Thoracic aorta (tissue), 2 donors: ENCODE results near the gene COQ7. TPM values are rescaled to one million over a fixed set of nuclear protein-coding genes. Genes with fewer than 3 reads are reported as not detected.

Experiments
- ATAC-seq: fragments of 150-250 bp; one replicate; pipeline ENCODE4 v1.8.0; 2017; ENCODE audit warnings: low read depth; ENCODE audit not compliant: insufficient number of reproducible peaks, low FRiP score
- DNase-seq: peaks from one replicate; pipeline ENCODE4 v3.0.0-alpha.2; 2020; ENCODE audit warnings: low spot score
- H3K27ac ChIP-seq, 2 donors: fragments of 200-600 bp; sonication (generic); 1 replicate in 1 of 2; 2 replicates in 1 of 2; pipeline ENCODE4 v1.5.1; 2016; ENCODE audit warnings: mild to moderate bottlenecking in 2 of 2, moderate library complexity in 2 of 2
- H3K27me3 ChIP-seq: fragments of 200-600 bp; sonication (generic); replicated peaks from 2 replicates; pipeline ENCODE4 v1.6.0; 2016; ENCODE audit warnings: mild to moderate bottlenecking; ENCODE audit not compliant: insufficient read depth
- H3K36me3 ChIP-seq: fragments of 200-600 bp; sonication (generic); one replicate; pipeline ENCODE4 v1.5.1; 2016
- H3K4me1 ChIP-seq, 2 donors: fragments of 200-600 bp; sonication (generic); 1 replicate in 1 of 2; 2 replicates in 1 of 2; pipeline versions ENCODE4 v1.5.1 to v1.6.0; 2016; ENCODE audit warnings: low read depth in 2 of 2, mild to moderate bottlenecking in 1 of 2; ENCODE audit not compliant: control insufficient read depth in 1 of 2
- H3K4me3 ChIP-seq: fragments of 200-600 bp; sonication (generic); 2 replicates; pipeline ENCODE4 v1.5.1; 2016; ENCODE audit warnings: mild to moderate bottlenecking
- H3K9me3 ChIP-seq: fragments of 200-600 bp; sonication (generic); 2 replicates; pipeline ENCODE4 v1.5.1; 2016
- total RNA-seq, 2 donors: library from RNA; depleted of rRNA; stranded (reverse); fragments of >200 nt; gene quantifications; one replicate each; pipeline versions ENCODE4 v1.1.0 to v1.2.3, GENCODE V29; 2016
- TF ChIP-seq, protein P1 (sequence below): fragments of 200-600 bp; sonication (generic); IDR thresholded peaks from one replicate; pipeline ENCODE4 v1.5.1; 2019; ENCODE audit warnings: antibody characterized with exemption

COQ7 gene
- total RNA-seq, 2 donors from 2014 or later: 15.4 to 18.3 TPM

DNA sequence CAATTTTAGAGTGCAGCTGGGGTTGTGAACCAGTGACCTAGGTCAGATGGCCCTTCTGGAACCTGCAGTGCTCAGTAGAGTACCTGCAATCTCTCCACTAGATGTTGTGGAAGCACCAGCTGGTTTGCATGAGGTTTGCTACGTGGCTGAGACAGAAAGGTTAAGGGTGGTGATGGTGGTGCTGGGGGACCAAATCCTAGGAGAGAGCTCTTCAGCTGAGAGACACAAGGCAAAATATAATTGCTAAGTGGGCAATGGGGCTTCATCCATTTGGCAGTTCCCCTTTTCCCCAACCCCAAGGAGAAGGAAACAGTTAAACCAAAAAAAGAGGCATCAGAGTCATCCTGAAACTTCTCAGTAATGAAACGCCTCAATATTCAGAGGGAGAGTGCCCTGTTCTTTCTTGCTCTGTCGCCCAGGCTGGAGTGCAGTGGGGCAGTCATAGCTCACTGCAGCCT lies 60.3 kb downstream of the COQ7 start:
- no peaks in the 10 kb centered on the region for H3K9me3 ChIP-seq
- no peaks in the 10 kb centered on the region for H3K27me3 ChIP-seq
- H3K27ac ChIP-seq: no peak overlapping the region
- DNase-seq: no peak
- no peaks in the 10 kb centered on the region for H3K36me3 ChIP-seq
- TF ChIP-seq, protein P1, sequence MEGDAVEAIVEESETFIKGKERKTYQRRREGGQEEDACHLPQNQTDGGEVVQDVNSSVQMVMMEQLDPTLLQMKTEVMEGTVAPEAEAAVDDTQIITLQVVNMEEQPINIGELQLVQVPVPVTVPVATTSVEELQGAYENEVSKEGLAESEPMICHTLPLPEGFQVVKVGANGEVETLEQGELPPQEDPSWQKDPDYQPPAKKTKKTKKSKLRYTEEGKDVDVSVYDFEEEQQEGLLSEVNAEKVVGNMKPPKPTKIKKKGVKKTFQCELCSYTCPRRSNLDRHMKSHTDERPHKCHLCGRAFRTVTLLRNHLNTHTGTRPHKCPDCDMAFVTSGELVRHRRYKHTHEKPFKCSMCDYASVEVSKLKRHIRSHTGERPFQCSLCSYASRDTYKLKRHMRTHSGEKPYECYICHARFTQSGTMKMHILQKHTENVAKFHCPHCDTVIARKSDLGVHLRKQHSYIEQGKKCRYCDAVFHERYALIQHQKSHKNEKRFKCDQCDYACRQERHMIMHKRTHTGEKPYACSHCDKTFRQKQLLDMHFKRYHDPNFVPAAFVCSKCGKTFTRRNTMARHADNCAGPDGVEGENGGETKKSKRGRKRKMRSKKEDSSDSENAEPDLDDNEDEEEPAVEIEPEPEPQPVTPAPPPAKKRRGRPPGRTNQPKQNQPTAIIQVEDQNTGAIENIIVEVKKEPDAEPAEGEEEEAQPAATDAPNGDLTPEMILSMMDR: no peak
- H3K4me1 ChIP-seq: peaks cover 7 to 11% of the 10 kb centered on the region in 2 donors
- ATAC-seq: no peak
- no peak overlapping the region for H3K4me3 ChIP-seq

- TF ChIP-seq, protein P1: no peak
- no peak for ATAC-seq
- no peak overlapping the region for H3K27ac ChIP-seq
- H3K27me3 ChIP-seq: no peaks in the 10 kb centered on the region
- H3K9me3 ChIP-seq: no peaks in the 10 kb centered on the region
- H3K36me3 ChIP-seq: no peaks in the 10 kb centered on the region
- no peak overlapping the region for H3K4me3 ChIP-seq
- H3K4me1 ChIP-seq: peaks cover 7 to 11% of the 10 kb centered on the region in 2 donors
- DNase-seq: no peak
These were observed 61.2 kb downstream of the COQ7 start for GRCh38 chr16:19128454-19129200.

Other genes starting within 250 kb of the COQ7 start
- gene SMG1, start 141.2 kb upstream of the COQ7 start, total RNA-seq: 100 to 1,000 TPM in 1 of 2 donors, 10 to 100 TPM in 1; 69.2 to 142 TPM
- gene TMC7, start 83.7 kb upstream of the COQ7 start, total RNA-seq: under 1 TPM; 0.49 to 0.81 TPM
- 100 to 1,000 TPM; 113 to 118 TPM for gene ITPRIPL2, start 46.4 kb downstream of the COQ7 start, total RNA-seq
- 1 to 10 TPM; 1.8 to 1.9 TPM for gene SYT17, start 100.6 kb downstream of the COQ7 start, total RNA-seq
- gene CLEC19A, start 218.1 kb downstream of the COQ7 start, total RNA-seq: not detected